Neutrophil (primary cell): ENCODE results near the gene POMGNT1.

Experiments used
- H3K27ac ChIP-seq: fragments of 200-600 bp; sonication (generic); 2 replicates; pipeline ENCODE4 v1.5.1; 2016; ENCODE audit warnings: mild to moderate bottlenecking, moderate library complexity
- H3K27me3 ChIP-seq: fragments of 200-600 bp; sonication (generic); 2 replicates; pipeline ENCODE4 v1.6.0; 2016; ENCODE audit warnings: mild to moderate bottlenecking
- H3K36me3 ChIP-seq: fragments of 200-600 bp; sonication (generic); 2 replicates; pipeline ENCODE4 v1.5.1; 2017
- H3K4me1 ChIP-seq, 2 experiments: fragments of 200-600 bp in 1 of 2; sonication (generic) in 1 of 2; 1 replicate in 1 of 2; 2 replicates in 1 of 2; pipeline versions ENCODE4 v1.5.1 to v1.6.1; 2013 to 2016; ENCODE audit warnings: low read depth in 1 of 2, low read length in 1 of 2, mild to moderate bottlenecking in 1 of 2, moderate library complexity in 1 of 2; ENCODE audit not compliant: control insufficient read depth in 1 of 2, insufficient read depth in 1 of 2
- H3K4me3 ChIP-seq, 2 experiments: fragments of 200-600 bp in 1 of 2; sonication (generic) in 1 of 2; 1 replicate in 1 of 2; 2 replicates in 1 of 2; pipeline ENCODE4 v1.5.1; 2013 to 2016; ENCODE audit warnings: low read depth in 1 of 2, low read length in 1 of 2, mild to moderate bottlenecking in 1 of 2, moderate library complexity in 1 of 2
- H3K9me3 ChIP-seq: fragments of 200-600 bp; sonication (generic); 2 replicates; pipeline ENCODE4 v1.5.1; 2016
- CTCF ChIP-seq: fragments of 200-600 bp; sonication (generic); IDR thresholded peaks from 2 replicates; pipeline ENCODE4 v1.5.1; 2016; ENCODE audit warnings: antibody characterized with exemption

POMGNT1 gene

DNA sequence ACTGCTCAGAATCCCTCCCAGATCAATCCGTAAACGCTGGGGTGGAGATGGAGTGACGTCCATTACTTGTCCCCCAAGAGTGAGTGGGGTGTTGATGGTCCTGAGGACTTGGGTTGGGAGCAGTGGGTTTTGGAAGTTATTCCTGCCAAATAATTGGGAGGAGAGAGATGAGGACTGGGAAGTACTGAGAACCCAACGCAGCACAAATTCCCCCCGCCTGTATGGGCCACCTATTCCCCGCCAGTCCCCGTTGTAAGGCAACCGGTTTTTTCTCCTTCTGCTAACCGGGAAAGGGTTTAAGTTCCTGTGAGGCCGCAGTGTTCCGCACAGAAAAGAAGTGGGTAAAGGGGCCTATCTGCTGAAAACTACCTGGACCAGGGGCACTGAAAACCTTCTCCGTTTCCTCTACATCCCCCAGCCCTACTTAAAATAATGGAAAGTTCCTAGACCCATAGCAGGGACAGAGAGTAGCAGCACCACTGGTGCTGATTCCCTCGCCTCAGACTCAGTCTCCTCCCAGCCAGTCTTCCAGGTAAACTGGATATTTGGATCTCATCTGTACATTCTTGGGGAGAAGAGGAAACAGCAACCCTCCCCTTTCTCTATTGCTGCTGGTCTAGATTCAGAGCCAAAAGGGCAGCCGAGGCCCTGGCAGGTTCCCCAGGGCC, 5.6 kb upstream of the POMGNT1 start:
- H3K27ac ChIP-seq = peak overlapping the region; percentile 13
- peaks cover 21 to 23% of the 10 kb centered on the region in 2 experiments for H3K4me1 ChIP-seq

GRCh38 chr1:46199233-46199749, 1.1 kb upstream of the POMGNT1 start:
- Histone ChIP-seq H3K9me3 (no peaks in the 10 kb centered on the region), H3K36me3 (no peaks in the 10 kb centered on the region), H3K4me1 (peaks cover 37 to 42% of the 10 kb centered on the region in 2 experiments), H3K4me3 (no peak overlapping the region), H3K27me3 (no peaks in the 10 kb centered on the region), H3K27ac (no peak overlapping the region)
- no peak for TF ChIP-seq CTCF

More for the DNA sequence above, 5.6 kb upstream of the POMGNT1 start:
- TF ChIP-seq CTCF = no peak
- H3K9me3 ChIP-seq = no peaks in the 10 kb centered on the region
- H3K27me3 ChIP-seq = no peaks in the 10 kb centered on the region
- H3K4me3 ChIP-seq = peak overlapping the region; percentile 55 to 66
- no peaks in the 10 kb centered on the region for H3K36me3 ChIP-seq

- H3K4me3 ChIP-seq = peak overlapping the region; percentile 69 to 70
- H3K9me3 ChIP-seq = no peaks in the 10 kb centered on the region
- H3K27me3 ChIP-seq = no peaks in the 10 kb centered on the region
- peaks cover 13% of the 10 kb centered on the region for H3K36me3 ChIP-seq
- no peak for TF ChIP-seq CTCF
- H3K27ac ChIP-seq = no peak overlapping the region
- H3K4me1 ChIP-seq = peaks cover 20 to 25% of the 10 kb centered on the region in 2 experiments
Observed at GRCh38 chr1:46197560-46197963, 672 bp downstream of the POMGNT1 start.

DNA sequence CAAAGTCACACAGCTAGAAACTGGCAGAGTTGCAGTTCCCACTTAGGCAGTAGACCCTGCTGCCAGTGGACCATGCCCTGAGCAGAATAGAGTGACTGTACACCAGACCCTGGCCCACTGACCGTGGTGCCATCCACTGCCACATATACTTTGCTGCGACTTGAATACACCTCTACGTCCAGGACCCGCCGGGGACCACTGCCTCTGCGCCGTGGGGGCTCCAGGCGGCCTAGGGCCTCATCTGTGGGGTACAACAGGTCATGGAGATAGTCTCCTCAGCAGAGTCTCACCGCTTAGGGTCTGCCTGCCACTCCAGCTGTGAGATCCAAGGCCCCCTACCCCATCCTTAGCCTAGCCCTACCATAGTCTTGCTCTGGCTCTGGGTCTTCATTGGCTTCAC, 1.6 kb downstream of the POMGNT1 start:
- Histone ChIP-seq H3K9me3 (no peaks in the 10 kb centered on the region), H3K27ac (no peak overlapping the region), H3K4me3 (no peak overlapping the region), H3K27me3 (no peaks in the 10 kb centered on the region), H3K36me3 (peaks cover 20% of the 10 kb centered on the region), H3K4me1 (peaks cover 19 to 25% of the 10 kb centered on the region in 2 experiments)
- no peak for TF ChIP-seq CTCF

- H3K9me3 ChIP-seq = no peaks in the 10 kb centered on the region
- no peaks in the 10 kb centered on the region for H3K27me3 ChIP-seq
- peaks cover 19 to 25% of the 10 kb centered on the region in 2 experiments for H3K4me1 ChIP-seq
- no peak overlapping the region for H3K27ac ChIP-seq
- no peak for TF ChIP-seq CTCF
- H3K4me3 ChIP-seq = no peak overlapping the region
- H3K36me3 ChIP-seq = peaks cover 29% of the 10 kb centered on the region
Observed at GRCh38 chr1:46194641-46195193, 3.5 kb downstream of the POMGNT1 start.
